Ectodermal cell (in vitro differentiated cells): Measurements from ENCODE around the gene LRP1B.
"Not testable (repeated sequence)": the region's sequence is repeated elsewhere in the genome, so short reads cannot be mapped to it uniquely, and the experiment has no call there.

ENCODE experiments used
- H3K27ac ChIP-seq: 2 replicates; pipeline ENCODE4 v1.7.0; 2013; ENCODE audit warnings: mild to moderate bottlenecking, low read depth, low read length; ENCODE audit not compliant: insufficient read depth, poor library complexity, severe bottlenecking
- H3K27me3 ChIP-seq: 2 replicates; pipeline ENCODE4 v1.7.0; 2013; ENCODE audit warnings: mild to moderate bottlenecking, low read length; ENCODE audit not compliant: insufficient read depth, control insufficient read depth, poor library complexity, severe bottlenecking
- H3K36me3 ChIP-seq: one replicate; pipeline ENCODE4 v1.7.0; 2013; ENCODE audit warnings: low read length; ENCODE audit not compliant: control insufficient read depth, insufficient read depth
- H3K4me1 ChIP-seq: one replicate; pipeline ENCODE4 v1.7.0; 2013; ENCODE audit warnings: low read length; ENCODE audit not compliant: control insufficient read depth, insufficient read depth
- H3K4me3 ChIP-seq: 2 replicates; pipeline ENCODE4 v1.7.0; 2013; ENCODE audit warnings: low read depth, low read length, control low read depth; ENCODE audit not compliant: insufficient read depth
- H3K9me3 ChIP-seq: 2 replicates; pipeline ENCODE4 v1.7.0; 2013; ENCODE audit warnings: mild to moderate bottlenecking, low read length, moderate library complexity; ENCODE audit not compliant: control insufficient read depth
- WGBS, 2 experiments: methylation state at CpG; one replicate each; pipeline ENCODE4 v1.1.7; 2013; ENCODE audit warnings: missing lambda C conversion rate in 2 of 2; 5-methylcytosine and 5-hydroxymethylcytosine counted together

Gene LRP1B

DNA sequence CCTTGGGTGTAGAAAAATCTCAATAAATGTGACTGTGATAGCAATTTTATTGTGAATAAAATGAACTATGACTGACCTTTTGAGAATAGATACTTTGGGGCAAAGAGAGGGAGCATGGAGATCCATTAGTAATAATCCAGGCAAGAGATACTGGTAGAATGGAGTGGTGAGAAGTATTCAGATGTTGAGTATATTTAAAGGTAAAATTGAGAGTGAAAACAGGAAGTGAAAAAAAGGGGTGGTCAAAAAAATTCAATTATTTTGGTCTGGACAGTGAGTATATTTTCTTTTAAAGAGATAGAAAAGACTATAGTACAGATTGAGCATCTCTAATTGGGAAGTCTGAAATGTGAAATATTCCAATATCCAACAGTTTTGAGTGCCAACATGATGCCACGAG is 1835.0 kb downstream of the LRP1B start:
- no peaks in the 10 kb centered on the region for H3K36me3 ChIP-seq
- H3K4me1 ChIP-seq: no peaks in the 10 kb centered on the region
- WGBS, 2 experiments: no CpG with 5 or more reads among the region's 1 CpG
- no peak overlapping the region for H3K4me3 ChIP-seq
- no peak overlapping the region for H3K27ac ChIP-seq
- H3K27me3 ChIP-seq: no peaks in the 10 kb centered on the region
- H3K9me3 ChIP-seq: no peaks in the 10 kb centered on the region

DNA sequence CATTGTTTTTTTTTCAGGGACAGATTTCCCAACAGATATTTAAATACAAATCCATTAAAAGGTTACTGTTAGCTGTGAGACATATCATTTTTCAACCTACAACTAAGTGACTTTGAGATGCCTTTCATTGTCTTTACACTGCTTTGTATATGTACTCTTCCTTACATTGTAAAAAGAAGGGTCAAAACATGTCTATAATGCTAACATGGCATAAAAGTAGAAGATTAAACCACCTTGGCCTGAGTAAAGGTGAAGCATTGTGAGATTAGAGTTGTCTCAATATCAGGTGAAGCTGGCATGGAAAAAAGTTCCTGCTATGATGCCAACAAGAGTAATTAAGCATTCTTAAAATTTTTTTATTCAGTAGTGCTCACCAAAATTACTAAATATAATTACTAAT is 1842.1 kb downstream of the LRP1B start:
- Histone ChIP-seq H3K9me3 (no peaks in the 10 kb centered on the region), H3K4me1 (no peaks in the 10 kb centered on the region), H3K27me3 (no peaks in the 10 kb centered on the region)

DNA sequence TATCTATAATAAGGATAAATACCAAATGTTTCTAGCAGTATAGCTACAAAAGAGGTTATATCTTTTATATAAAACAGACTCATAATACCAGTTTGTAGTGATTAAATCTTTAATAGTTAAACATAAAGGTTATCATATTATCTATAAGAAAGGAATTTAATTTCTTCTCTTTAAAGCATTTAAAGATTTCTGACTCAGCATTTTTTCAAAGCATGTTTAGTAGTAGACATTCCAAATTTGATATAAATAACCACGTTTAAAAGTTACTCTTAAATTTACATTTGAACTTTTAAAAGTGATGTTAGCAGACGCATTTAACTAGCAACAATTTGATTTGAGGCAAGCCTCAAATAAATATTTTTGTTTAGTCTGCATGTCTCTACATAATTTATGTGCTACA is 1842.6 kb downstream of the LRP1B start:
- Histone ChIP-seq H3K27me3 (no peaks in the 10 kb centered on the region), H3K36me3 (no peaks in the 10 kb centered on the region), H3K4me1 (no peaks in the 10 kb centered on the region), H3K9me3 (no peaks in the 10 kb centered on the region), H3K27ac (no peak overlapping the region), H3K4me3 (no peak overlapping the region)
- 100% methylated on average over 1 of the region's 2 CpGs; no CpG with 5 or more reads in 1 of the 2 experiments for WGBS, 2 experiments

More for the DNA sequence above, 1842.1 kb downstream of the LRP1B start:
- Histone ChIP-seq H3K36me3 (no peaks in the 10 kb centered on the region), H3K4me3 (no peak overlapping the region), H3K27ac (no peak overlapping the region)

DNA sequence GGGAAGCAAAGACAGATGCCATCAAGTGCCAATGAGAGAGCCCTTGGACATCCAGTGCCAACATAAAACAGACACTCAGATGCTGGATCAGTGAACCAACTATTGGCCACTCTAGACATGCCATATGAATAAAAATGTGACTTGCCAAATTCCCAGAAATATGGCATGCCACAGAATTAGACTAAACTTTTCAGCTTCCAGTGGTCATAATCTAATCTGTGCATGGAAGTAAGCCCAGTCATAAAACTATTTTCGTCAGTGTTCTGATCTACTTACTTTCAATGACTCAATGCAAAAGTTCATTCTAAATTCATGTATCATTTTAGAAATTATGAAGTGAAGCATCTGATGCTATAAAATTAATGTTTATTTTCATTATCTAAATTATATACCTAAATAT is 1844.4 kb downstream of the LRP1B start:
- H3K4me3 ChIP-seq: no peak overlapping the region
- no peaks in the 10 kb centered on the region for H3K4me1 ChIP-seq
- H3K9me3 ChIP-seq: no peaks in the 10 kb centered on the region
- no peaks in the 10 kb centered on the region for H3K27me3 ChIP-seq
- 83% methylated on average over 1 of the region's 1 CpG; no CpG with 5 or more reads in 1 of the 2 experiments for WGBS, 2 experiments
- H3K36me3 ChIP-seq: no peaks in the 10 kb centered on the region
- no peak overlapping the region for H3K27ac ChIP-seq

DNA sequence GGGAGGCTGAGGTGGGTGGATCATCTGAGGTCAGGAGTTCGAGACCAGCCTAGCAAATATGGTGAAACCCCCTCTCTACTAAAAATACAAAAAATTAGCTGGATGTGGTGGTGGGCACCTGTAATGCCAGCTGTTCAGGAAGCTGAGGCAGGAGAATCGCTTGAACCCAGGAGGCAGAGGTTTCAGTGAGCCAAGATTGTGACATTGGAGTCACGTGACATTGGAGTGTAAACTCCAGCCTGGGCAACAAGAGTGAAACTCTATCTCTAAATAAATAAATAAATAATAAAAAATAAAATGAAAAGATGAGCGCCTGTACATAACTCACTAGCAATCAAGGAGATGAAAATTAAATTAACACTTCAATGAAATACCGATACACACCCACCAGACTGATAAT is 1853.5 kb downstream of the LRP1B start:
- H3K4me1 ChIP-seq, H3K27ac ChIP-seq, H3K36me3 ChIP-seq, H3K9me3 ChIP-seq, H3K27me3 ChIP-seq, H3K4me3 ChIP-seq: not testable (repeated sequence)
- 55 to 89% methylated on average over 4 of the region's 5 CpGs for WGBS, 2 experiments

DNA sequence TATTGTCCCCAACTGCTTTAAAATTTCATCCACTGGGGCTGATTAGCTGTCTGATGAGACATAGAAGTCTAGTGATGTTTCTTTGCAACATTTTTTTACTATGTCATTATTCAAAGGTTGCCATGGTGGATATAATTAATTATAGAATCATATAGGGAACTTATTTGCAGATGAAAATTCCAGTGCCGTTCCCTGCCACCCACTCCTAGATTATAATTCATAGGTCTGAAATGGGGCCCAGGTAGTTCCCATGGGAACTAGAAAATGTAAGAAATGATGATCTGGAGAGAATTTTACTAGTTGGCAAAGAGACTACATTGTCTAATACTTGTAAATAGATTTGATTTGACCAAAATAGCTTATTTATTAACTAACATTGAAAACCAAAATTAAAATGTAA is 1854.2 kb downstream of the LRP1B start:
- no peaks in the 10 kb centered on the region for H3K4me1 ChIP-seq
- H3K27ac ChIP-seq: no peak overlapping the region
- no peaks in the 10 kb centered on the region for H3K9me3 ChIP-seq
- H3K27me3 ChIP-seq: no peaks in the 10 kb centered on the region
- H3K36me3 ChIP-seq: no peaks in the 10 kb centered on the region
- 100% methylated on average over 1 of the region's 1 CpG for WGBS, 2 experiments
- no peak overlapping the region for H3K4me3 ChIP-seq

DNA sequence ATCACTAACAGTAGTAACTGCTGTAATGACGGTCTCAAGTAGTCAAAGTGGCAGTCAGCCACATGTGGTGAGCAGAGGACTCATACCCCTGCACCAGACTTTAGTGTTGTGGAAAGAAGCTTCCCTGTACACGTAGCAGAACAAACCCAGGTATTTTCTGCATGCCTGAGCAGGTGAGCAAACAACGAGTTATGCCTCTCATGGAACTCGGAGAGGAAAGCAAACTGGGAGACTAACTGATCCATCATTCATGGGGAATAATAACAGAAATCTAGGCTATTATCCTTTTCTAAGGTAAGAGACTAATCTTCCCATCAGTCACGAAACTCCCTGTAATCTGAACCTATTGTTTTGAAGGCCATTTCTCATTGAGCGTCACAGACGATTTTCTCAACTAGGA is 1855.4 kb downstream of the LRP1B start:
- no peaks in the 10 kb centered on the region for H3K9me3 ChIP-seq
- H3K27ac ChIP-seq: no peak overlapping the region
- H3K4me3 ChIP-seq: no peak overlapping the region
- H3K4me1 ChIP-seq: no peaks in the 10 kb centered on the region
- WGBS, 2 experiments: 78 to 80% methylated on average over 7 of the region's 7 CpGs
- no peaks in the 10 kb centered on the region for H3K27me3 ChIP-seq
- no peaks in the 10 kb centered on the region for H3K36me3 ChIP-seq

DNA sequence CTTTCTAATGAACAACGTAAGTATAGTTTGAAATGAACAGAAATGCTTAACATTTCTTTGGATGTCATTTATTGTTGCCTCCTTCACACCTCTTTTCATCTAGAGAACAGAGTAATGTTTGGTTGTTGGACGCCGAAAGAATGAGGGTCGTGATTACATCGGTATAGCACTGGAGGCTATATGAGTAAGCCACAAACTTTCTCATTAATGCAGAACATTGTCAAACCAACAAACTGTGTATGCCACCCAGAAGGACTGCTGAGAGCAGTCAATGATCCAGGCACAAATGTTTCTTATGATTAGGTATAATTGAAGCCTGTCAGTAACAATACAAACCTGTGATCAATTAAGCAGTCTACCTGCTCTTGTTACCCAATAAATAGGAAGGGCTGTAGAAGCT is 1855.9 kb downstream of the LRP1B start:
- Histone ChIP-seq H3K9me3 (no peaks in the 10 kb centered on the region), H3K4me1 (no peaks in the 10 kb centered on the region), H3K36me3 (no peaks in the 10 kb centered on the region), H3K27me3 (no peaks in the 10 kb centered on the region), H3K27ac (no peak overlapping the region), H3K4me3 (no peak overlapping the region)
- 92 to 93% methylated on average over 4 to 5 of the region's 5 CpGs for WGBS, 2 experiments

DNA sequence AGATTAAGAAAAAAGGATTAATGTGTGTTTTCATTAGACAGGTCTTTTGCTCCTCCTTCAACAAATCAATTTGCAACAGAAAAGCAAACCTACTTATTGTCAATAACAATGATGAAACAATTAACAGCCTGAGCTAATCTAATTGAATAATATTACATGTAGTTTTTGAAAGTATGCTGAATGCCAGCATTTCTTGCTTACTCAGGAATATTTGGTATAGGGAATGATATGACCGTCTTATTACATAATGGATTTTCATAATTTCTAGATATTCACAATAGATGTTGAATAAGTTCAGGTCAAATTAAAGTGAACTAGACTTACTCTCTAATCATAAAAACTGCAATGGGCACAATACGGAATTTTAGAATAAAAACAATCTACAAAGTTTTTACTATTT is 1856.9 kb downstream of the LRP1B start:
- Histone ChIP-seq H3K4me1 (no peaks in the 10 kb centered on the region), H3K27me3 (no peaks in the 10 kb centered on the region), H3K27ac (no peak overlapping the region), H3K36me3 (no peaks in the 10 kb centered on the region), H3K9me3 (no peaks in the 10 kb centered on the region), H3K4me3 (no peak overlapping the region)
- 80 to 100% methylated on average over 1 of the region's 2 CpGs for WGBS, 2 experiments

DNA sequence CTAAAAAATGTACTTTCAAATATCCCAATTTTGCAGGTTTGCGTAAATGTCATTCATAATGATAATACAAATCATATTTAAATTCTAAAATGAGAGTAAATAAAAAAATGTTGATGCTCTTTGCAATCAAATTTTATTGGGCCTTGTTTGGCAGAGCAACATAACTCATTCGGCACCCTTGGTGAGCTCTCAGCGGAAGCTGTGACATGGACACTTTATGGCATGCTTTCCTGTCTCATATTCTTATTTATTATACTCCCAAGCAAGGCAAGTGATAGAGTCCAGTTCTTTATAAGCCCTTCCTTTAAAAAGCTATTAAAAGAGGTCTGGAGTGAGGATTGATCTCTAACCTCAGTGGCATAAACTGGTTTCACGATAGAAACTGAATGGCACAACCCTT is 1857.4 kb downstream of the LRP1B start:
- H3K27ac ChIP-seq: no peak overlapping the region
- WGBS, 2 experiments: 90 to 98% methylated on average over 3 of the region's 4 CpGs
- no peaks in the 10 kb centered on the region for H3K36me3 ChIP-seq
- no peak overlapping the region for H3K4me3 ChIP-seq
- H3K4me1 ChIP-seq: no peaks in the 10 kb centered on the region
- H3K27me3 ChIP-seq: no peaks in the 10 kb centered on the region
- H3K9me3 ChIP-seq: no peaks in the 10 kb centered on the region

DNA sequence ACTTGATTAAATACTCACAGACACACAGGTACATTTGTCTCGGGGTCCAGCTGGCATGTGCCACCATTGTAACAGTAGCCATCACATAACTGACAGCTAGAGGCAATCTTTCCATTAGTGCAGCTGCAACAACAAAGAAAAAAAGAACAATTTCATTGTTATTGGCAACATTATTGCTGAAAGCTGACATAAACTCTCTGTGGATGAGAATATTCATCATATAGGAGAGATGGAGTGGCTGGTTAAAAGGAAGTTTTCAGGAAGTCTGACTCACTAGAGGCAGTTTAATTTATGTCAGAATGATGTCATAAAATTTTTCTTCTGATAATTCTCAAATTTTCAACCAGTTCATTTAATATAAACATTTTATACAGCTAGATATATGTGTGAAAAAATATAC is 1860.6 kb downstream of the LRP1B start:
- Histone ChIP-seq H3K27ac (no peak overlapping the region), H3K9me3 (no peaks in the 10 kb centered on the region), H3K4me1 (no peaks in the 10 kb centered on the region), H3K27me3 (no peaks in the 10 kb centered on the region), H3K36me3 (no peaks in the 10 kb centered on the region), H3K4me3 (no peak overlapping the region)
- 87 to 88% methylated on average over 1 of the region's 1 CpG for WGBS, 2 experiments
